Nephron progenitor cell (in vitro differentiated cells): ENCODE measurements around the gene CPEB4.

Experiments used
- DNase-seq: peaks from one replicate; pipeline ENCODE4 v3.0.0; 2021
- H3K27ac Mint-ChIP-seq: 2 replicates; pipeline ENCODE4 v1.8.0; 2021; ENCODE audit warnings: mild to moderate bottlenecking, moderate library complexity, mixed read lengths
- H3K27me3 Mint-ChIP-seq: 2 replicates; pipeline ENCODE4 v1.8.0; 2021; ENCODE audit warnings: mild to moderate bottlenecking, low read depth, mixed read lengths; ENCODE audit not compliant: poor library complexity
- H3K36me3 Mint-ChIP-seq: 2 replicates; pipeline ENCODE4 v1.8.0; 2021; ENCODE audit warnings: low read depth, mixed read lengths
- H3K4me1 Mint-ChIP-seq: 2 replicates; pipeline ENCODE4 v1.8.0; 2021; ENCODE audit warnings: mixed read lengths
- H3K4me3 Mint-ChIP-seq: 2 replicates; pipeline ENCODE4 v1.8.0; 2021; ENCODE audit warnings: mild to moderate bottlenecking, moderate library complexity, mixed read lengths
- H3K9me3 Mint-ChIP-seq: 2 replicates; pipeline ENCODE4 v1.8.0; 2021; ENCODE audit warnings: mild to moderate bottlenecking, moderate library complexity, mixed read lengths
- TF ChIP-seq, protein P1 (sequence below): fragments of 200-600 bp; sonication (generic); IDR thresholded peaks from 2 replicates; pipeline ENCODE4 v1.5.0; 2021; ENCODE audit warnings: antibody characterized with exemption

CPEB4 gene

DNA sequence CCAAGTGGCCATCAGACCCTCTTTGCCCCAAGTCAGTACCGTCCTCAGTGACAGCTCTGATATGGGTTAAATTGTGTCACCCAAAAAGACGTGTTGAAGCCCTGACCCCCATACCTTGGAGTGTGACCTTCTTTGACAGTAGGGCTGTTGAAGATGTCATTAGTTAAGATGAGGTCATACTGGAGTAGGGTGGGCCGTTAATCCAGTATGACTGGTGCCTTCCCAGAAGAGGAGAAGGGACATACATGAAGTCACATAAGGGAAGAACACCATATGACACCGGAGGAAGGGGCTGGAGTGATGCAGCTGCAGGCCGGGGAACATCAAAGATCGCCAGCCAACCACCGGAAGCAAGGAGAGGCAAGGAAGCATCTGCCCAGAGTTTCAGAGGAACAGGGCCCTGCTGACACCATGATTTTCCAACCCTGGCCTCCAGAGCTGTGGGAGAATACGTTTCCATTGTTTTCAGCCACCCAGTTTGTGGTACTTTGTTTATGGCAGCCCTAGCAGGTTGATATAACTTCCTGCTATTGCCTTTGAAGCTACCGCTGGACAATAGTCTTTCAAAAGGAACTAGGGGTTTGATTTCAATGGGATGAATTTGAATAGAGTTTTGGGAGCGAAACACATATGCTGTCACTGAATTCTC lies 36.4 kb upstream of the CPEB4 start:
- Mint-ChIP-seq H3K9me3 (peaks cover 18% of the 10 kb centered on the region), H3K36me3 (no peaks in the 10 kb centered on the region), H3K27ac (no peak overlapping the region), H3K27me3 (no peaks in the 10 kb centered on the region), H3K4me1 (peaks cover 32% of the 10 kb centered on the region), H3K4me3 (no peak overlapping the region)
- TF ChIP-seq, protein P1, sequence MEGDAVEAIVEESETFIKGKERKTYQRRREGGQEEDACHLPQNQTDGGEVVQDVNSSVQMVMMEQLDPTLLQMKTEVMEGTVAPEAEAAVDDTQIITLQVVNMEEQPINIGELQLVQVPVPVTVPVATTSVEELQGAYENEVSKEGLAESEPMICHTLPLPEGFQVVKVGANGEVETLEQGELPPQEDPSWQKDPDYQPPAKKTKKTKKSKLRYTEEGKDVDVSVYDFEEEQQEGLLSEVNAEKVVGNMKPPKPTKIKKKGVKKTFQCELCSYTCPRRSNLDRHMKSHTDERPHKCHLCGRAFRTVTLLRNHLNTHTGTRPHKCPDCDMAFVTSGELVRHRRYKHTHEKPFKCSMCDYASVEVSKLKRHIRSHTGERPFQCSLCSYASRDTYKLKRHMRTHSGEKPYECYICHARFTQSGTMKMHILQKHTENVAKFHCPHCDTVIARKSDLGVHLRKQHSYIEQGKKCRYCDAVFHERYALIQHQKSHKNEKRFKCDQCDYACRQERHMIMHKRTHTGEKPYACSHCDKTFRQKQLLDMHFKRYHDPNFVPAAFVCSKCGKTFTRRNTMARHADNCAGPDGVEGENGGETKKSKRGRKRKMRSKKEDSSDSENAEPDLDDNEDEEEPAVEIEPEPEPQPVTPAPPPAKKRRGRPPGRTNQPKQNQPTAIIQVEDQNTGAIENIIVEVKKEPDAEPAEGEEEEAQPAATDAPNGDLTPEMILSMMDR = no peak
- DNase-seq = no peak

DNA sequence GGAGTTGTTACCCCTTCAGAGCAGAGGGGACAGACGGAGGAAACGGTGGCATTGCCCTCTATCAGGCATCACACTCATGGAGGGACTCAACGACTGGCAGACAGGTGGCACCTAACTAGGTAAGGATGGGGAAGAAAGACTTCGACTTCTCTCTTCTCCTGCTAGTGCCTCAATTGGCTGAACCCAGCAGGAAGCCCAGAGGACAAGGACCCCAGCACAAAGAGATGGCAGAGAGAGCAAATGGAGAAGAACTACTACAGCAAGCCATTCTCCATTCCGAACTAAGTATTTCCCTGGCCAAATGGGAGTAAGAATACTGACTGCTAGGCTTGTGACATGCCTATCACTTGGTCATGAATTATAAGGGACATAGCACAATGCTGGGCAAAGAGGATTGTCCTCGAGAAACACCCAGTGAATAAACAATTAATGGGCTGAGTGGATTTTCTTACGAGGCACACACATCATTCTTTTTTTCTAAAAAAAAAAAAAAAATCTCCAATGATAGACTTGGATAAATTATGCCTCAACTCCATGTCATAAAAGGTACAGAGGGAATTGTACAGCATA lies 35.3 kb upstream of the CPEB4 start:
- no peak for DNase-seq
- Mint-ChIP-seq H3K4me1 (peaks cover 41% of the 10 kb centered on the region), H3K4me3 (no peak overlapping the region), H3K9me3 (peaks cover 9% of the 10 kb centered on the region), H3K36me3 (no peaks in the 10 kb centered on the region), H3K27me3 (no peaks in the 10 kb centered on the region), H3K27ac (no peak overlapping the region)
- TF ChIP-seq, protein P1 = no peak

DNA sequence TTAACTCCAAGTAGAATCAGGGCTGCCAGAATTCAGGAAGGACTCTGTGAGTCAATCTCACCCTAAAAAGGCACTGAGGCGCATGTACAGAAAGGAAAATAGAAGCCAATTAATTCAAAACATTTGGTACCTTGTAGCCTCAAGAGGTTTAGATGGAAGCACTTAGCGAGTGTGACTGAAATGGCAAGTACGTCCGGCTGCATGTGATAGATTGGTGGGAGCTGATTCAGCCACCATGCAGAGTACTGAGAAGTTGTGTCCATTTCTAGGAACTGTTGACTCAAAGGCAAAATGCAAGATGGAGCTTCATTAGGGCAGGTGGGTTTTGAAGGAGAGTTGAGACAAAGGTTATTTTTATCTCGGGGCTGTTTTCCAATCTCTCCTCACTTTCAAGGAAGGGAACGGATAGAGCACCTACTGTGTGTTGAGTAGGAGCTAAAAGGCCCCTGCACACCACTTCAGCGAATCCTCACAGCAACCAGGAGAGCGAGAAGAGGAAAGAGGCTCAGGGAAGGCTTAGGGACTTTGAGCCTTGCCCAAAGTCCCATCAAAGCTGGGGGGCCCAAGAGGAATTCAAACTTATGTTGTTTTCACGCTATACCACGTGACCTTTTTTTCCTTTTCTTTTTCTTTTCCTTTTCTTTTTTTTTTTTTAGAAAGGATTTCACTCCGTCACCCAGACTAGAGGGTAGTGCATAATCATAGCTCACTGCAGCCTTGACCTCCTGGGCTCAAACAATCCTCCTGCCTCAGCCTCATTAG lies 34.6 kb upstream of the CPEB4 start:
- Mint-ChIP-seq H3K4me3 (no peak overlapping the region), H3K9me3 (peaks cover 3% of the 10 kb centered on the region), H3K36me3 (no peaks in the 10 kb centered on the region), H3K4me1 (peaks cover 48% of the 10 kb centered on the region), H3K27ac (no peak overlapping the region), H3K27me3 (no peaks in the 10 kb centered on the region)
- no peak for DNase-seq
- TF ChIP-seq, protein P1 = no peak

DNA sequence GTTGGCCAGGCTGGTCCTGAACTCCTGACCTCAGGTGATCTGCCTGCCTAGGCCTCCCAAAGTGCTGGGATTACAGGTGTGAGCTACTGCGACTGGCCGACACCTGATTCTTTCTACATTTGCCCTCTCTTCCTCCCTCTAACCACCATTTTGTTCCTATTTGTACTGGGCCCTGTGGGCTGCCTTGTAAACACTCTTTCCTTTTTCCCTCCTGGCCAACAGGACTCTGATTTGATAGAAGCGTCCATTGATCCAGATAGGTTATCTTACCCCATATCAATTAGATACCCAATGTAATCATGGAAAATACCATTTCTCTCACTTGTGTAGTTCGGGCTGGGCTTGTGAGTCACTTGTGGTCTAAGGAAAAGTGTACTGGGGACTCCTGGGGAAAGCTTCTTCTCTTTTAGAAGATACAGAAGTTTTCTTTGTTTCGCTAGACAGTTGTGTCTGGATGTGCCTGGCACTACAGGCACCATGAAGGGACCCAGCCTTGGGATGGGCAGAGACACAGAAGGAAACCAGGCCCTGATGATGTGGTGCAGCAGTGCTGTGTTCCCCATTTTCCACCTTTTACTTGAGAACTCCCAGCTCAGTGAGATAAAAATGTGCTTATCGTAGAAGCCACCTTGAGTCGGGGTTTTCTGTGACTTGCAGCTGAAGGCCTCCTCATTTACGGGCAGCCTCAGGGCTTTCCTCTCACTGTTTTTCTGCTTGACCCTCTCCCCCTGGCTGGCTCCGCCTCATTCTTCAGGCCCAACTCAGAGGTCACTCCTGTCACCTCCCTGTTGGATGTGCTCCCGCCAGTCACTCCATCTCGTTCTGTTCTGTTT lies 32.8 kb upstream of the CPEB4 start:
- Mint-ChIP-seq H3K36me3 (no peaks in the 10 kb centered on the region), H3K4me3 (no peak overlapping the region), H3K27me3 (no peaks in the 10 kb centered on the region), H3K4me1 (peaks cover 66% of the 10 kb centered on the region), H3K27ac (peak overlapping the region; percentile 87), H3K9me3 (no peaks in the 10 kb centered on the region)
- peak; percentile 20 for DNase-seq
- TF ChIP-seq, protein P1 = no peak

DNA sequence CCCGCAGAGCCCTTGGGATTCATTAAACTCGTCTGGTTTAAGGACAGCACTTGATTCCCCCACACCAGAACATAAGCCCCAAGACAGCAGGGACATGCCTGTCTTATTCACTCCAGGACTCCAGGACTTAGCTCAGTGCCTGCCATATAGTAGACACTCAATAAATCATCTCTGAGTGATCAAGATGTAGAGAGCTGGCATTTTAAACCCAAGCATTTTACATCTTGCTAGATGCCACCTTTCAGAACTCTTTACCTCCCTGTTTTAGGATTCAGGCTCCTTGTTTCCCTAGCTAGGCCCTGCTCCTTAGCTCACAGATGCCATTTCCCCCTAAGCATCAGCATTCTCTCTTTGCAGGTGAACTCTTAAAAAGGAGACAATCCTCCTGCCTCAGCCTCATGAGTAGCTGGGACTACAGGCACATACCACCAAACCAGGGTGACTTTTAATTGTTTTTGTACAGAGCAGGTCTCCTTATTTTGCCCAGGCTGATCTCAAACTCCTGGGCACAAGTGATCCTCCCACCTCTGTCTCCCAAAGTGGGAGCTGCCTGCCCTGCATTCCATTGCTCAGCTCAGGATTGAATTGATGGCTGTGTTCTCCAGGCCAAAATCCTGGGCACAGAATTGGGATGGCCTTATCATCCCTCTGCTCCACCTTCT lies 32.0 kb upstream of the CPEB4 start:
- Mint-ChIP-seq H3K9me3 (no peaks in the 10 kb centered on the region), H3K27me3 (no peaks in the 10 kb centered on the region), H3K4me1 (peaks cover 66% of the 10 kb centered on the region), H3K27ac (peak overlapping the region; percentile 87), H3K36me3 (no peaks in the 10 kb centered on the region), H3K4me3 (no peak overlapping the region)
- DNase-seq = no peak
- TF ChIP-seq, protein P1 = no peak
